ENCODE measurements around the gene CUL4A.

DNA sequence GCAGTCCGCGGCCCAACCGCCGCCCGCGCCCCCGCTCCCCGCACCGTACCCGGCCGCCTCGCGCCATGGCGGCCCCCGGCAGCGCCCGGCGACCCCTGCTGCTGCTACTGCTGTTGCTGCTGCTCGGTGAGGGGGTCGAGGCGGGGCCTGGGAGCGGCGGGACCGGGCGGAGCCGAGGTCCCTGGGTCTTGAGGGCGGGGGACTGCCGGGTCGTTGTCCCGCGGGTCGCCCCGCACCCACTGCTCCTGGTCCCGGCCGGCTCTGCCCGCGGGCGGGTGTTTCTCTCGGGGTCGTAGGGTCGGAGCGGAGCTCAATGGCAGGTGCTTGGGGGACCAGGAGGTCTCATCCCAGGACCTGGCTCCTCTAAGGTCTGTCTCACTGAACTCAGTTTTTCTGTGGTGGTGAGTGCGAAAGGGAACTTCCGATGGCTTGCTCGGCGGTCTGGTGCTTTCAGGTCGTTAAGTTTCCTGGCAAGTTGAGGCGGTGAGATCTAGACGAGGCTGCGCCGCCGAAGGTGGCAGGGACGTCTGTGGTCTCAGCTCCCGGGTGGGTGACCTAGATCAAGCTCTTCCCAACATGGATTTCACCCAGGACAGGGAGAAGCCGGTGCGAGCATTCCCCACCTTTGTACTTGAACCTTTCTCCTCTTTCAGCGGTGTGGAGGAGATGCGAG lies 88.1 kb downstream of the CUL4A start:
- TF ChIP-seq, protein P1, sequence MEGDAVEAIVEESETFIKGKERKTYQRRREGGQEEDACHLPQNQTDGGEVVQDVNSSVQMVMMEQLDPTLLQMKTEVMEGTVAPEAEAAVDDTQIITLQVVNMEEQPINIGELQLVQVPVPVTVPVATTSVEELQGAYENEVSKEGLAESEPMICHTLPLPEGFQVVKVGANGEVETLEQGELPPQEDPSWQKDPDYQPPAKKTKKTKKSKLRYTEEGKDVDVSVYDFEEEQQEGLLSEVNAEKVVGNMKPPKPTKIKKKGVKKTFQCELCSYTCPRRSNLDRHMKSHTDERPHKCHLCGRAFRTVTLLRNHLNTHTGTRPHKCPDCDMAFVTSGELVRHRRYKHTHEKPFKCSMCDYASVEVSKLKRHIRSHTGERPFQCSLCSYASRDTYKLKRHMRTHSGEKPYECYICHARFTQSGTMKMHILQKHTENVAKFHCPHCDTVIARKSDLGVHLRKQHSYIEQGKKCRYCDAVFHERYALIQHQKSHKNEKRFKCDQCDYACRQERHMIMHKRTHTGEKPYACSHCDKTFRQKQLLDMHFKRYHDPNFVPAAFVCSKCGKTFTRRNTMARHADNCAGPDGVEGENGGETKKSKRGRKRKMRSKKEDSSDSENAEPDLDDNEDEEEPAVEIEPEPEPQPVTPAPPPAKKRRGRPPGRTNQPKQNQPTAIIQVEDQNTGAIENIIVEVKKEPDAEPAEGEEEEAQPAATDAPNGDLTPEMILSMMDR (IDR thresholded peaks at IDR 0.05): no peak
- no peak for TF ChIP-seq POLR2A (IDR thresholded peaks at IDR 0.05)

Measured in Peyer's patch (tissue), 4 donors.